Measurements from ENCODE around the gene PHF3.

The PHF3 gene

GRCh38 chr6:63635588-63636517 lies at the start of gene PHF3:
Gene PHF3 (plus strand): TSS chr6:63635802. CDS start chr6:63646552, 10,750 bp downstream.
- intact Hi-C loops (cut with DNase I), result loop anchor here (1.0 to 10.0 kb wide), 4 partner anchors 38 to 126 kb away; partner anchors contain the start of genes LOC128125822 and PTP4A1
- peak; percentile 84 to 98 (median 91) for DNase-seq

- no peak for DNase-seq
- intact Hi-C loops (cut with DNase I), result loop anchor here (10.0 kb wide), 1 partner anchor 235 kb away; no protein-coding TSS in a partner anchor
These were observed 45.6 kb upstream of the PHF3 start for GRCh38 chr6:63589952-63590411.

GRCh38 chr6:63592886-63593285 lies 42.7 kb upstream of the PHF3 start:
- intact Hi-C loops (cut with DNase I), result no loop called here
- no peak for DNase-seq

DNA sequence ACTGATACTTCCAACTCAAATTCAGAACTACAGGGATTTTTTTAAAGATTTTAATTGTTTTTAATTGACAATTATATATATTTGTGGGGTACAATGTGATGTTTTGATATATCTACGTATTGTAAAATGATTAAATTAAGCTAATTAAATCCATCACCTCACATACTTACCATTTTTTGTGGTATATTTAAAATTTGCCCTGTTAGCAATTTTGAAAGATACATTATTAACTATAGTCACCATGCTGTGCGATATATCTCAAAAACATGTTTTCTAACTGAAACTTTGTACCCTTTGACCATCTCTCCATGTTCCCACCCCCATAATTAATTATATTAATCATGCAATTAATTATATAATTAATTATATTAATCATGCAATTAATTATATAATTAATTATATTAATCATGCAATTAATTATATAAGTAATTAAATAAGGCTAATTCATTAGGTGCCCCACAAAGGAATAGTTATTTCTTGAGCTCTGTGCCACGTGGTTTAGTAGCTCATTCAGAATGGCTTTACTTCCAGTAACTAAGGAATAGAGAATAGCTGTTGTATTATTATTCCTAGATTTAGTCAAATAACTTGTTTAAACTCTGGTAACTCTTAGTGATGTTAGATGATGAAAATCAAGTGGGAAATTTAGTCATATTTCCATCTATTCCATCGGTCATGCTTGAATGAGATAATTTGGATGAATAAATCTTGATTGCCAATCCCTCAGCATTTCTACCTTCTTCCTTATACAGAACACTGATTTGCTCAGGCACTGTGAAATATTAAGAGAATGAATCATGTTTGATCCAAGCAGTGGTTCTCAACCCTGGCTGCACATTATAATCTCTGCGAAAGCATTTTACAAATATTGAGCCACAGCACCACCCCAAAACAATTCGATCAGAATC lies 38.2 kb upstream of the PHF3 start:
- no peak for DNase-seq
- intact Hi-C loops (cut with DNase I), result loop anchor here (1.0 kb wide), 2 partner anchors 38 to 167 kb away; partner anchors contain the start of gene PHF3

GRCh38 chr6:63598049-63599036 lies 37.3 kb upstream of the PHF3 start:
- intact Hi-C loops (cut with DNase I), result loop anchor here (1.0 kb wide), 2 partner anchors 37 to 166 kb away; partner anchors contain the start of gene PHF3
- DNase-seq, result peak; percentile 38 to 94 (median 74)

DNA sequence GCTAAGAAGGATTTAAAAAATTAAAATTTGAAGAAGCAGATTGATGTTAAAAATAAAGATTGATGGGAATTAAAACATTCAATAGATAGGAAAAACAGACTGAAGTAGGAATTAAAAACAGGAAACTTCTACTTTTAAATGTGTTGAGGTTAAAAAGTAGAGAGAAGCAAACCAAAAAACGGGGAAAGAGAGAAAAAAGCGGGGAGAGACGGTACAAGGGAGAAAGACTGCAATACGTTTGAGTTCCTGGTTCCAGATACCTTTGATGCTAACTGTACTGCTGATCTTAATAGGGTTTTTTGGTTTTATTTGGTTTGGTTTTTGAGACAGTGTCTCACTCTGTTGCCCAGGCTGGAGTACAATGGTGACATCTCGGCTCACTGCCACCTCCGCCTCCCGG lies 36.4 kb upstream of the PHF3 start:
- no peak for DNase-seq
- intact Hi-C loops (cut with DNase I), result no loop called here

GRCh38 chr6:63600136-63600535 lies 35.5 kb upstream of the PHF3 start:
- intact Hi-C loops (cut with DNase I), result no loop called here
- no peak for DNase-seq

DNA sequence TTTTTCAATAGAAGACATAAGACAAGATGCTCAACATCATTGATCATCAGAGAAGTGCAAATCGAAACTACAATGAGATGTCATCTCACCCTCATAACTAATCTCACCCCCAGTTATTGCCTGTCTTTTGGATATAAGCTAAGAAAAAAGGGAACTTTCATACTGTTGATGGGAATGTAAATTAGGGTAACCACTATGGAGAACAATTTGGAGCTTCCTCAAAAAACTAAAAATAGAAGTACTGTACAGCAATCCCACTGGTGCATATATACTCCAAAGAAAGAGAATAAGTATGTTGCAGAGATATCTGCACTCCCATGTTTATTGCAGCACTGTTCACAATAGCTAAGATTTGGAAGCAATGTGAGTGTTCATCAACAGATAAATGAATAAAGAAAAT lies 26.4 kb upstream of the PHF3 start:
- DNase-seq, result no peak
- intact Hi-C loops (cut with DNase I), result no loop called here

DNA sequence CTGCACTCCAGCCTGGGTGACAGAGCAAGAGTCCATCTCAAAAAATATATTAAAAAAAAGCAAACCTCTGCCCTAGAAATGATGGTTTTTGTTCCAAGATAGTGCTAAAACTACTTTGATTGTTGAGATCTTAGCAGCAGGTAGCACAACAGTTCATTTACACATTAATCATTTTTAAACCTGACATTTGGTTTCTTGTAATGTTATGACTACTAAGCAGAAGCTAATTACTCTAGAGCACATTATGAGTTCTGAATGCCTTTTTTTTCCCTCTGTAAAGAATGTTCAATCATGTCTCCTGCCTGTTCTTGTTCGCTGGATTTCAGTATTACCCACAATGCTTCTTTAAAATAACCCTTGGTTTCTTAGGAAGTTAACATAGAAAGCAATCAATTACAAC lies 24.7 kb upstream of the PHF3 start:
- DNase-seq, result no peak
- intact Hi-C loops (cut with DNase I), result no loop called here

DNA sequence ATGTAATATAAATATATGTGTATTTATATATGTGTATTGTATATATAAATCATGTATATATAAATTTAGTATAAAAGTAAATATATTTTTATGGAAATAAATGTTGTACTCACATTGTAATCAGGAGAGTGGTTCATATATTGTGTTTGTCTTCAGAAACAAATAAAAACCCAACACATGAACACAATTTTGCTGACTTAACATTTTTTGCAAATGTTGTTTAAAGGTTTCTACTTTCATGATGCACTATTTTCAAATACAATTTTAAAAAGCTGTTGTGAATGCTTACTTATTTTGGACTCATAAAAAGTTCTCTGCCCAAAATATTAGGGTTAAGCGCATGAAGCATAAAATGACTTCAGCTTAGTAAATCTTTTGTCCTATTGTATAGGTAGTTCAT lies 24.0 kb upstream of the PHF3 start:
- DNase-seq, result no peak
- intact Hi-C loops (cut with DNase I), result no loop called here

DNA sequence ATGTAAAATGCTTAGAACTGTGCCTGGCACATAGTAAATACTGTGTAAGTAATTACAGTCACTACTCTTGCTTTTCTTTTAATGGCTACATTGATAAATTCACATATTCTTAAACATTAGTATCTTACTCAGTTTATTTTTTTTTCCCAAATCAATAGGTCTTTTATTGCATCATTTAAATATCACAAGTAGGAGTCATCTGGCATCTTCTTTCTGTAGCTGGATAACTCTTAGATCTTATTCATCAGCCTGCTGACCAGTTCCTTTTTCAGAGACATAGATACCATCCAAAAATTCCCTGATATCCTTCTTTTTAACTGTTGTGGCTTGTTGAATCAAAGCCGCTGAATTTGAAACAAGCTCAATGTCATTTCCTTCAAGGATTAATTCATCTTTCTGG lies 20.0 kb upstream of the PHF3 start:
- no peak for DNase-seq
- intact Hi-C loops (cut with DNase I), result no loop called here

GRCh38 chr6:63624091-63624490 lies 11.5 kb upstream of the PHF3 start:
- DNase-seq, result no peak
- intact Hi-C loops (cut with DNase I), result no loop called here

- DNase-seq, result no peak
- intact Hi-C loops (cut with DNase I), result loop anchor here (10.0 kb wide), 1 partner anchor 54 kb away; no protein-coding TSS in a partner anchor
These were observed 5.1 kb upstream of the PHF3 start for GRCh38 chr6:63630466-63630865.

- intact Hi-C loops (cut with DNase I), result loop anchor here (1.0 to 10.0 kb wide), 3 partner anchors 36 to 128 kb away; no protein-coding TSS in a partner anchor
- no peak for DNase-seq
These were observed 972 bp upstream of the PHF3 start for GRCh38 chr6:63634630-63635029.

DNA sequence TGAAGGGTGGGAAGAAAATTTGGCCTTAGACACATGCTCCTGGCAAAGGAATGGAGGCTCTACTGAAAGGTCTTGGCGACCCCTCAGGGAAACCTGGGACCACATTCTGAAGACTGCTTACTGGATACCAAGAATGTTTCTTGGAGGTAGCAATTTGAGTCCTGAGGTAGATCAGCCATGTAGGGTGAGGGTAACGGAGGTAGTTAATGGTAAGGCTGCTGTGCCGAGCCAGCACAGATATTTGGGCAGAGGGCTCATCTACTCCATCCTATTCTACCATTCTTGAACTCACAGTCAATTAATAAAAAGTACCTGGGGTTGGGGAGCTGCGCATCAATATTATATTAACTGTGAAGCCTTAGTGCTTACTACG lies 401 bp upstream of the PHF3 start:
- peak in 2 of 10 donors; percentile 2 to 71 for DNase-seq

DNA sequence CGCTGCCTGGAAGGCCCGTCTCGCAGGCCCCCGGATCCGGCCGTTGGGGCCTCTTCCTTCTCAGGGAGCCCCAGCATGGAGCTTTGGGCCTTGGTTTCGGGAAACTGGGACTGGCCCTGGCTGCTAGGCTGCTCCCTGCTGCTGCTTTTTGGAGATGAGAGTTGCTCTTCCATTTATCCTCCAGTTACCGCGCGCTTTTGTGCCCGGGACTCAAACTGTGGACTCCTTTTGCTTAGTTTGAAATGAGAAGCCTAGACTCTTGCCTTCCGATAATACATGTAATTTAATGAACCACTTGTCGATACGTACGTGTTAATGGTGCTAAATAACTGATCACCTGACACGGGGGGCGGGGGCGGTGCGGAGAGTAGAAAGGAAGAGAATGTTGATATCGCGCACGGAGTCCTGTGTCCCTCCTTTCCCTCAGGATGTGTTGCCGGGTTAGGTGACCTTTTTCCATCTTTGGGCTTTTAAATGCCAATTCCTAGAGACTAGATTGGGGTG lies 968 bp downstream of the PHF3 start:
- DNase-seq, result peak; percentile 43 to 86 (median 60)
- intact Hi-C loops (cut with DNase I), result loop anchor here (2.0 to 10.0 kb wide), 3 partner anchors 48 to 126 kb away; partner anchors contain the start of genes LOC128125822 and PTP4A1

More for the DNA sequence above, 401 bp upstream of the PHF3 start:
- intact Hi-C loops (cut with DNase I), result loop anchor here (1.0 to 10.0 kb wide), 3 partner anchors 37 to 127 kb away; no protein-coding TSS in a partner anchor

DNA sequence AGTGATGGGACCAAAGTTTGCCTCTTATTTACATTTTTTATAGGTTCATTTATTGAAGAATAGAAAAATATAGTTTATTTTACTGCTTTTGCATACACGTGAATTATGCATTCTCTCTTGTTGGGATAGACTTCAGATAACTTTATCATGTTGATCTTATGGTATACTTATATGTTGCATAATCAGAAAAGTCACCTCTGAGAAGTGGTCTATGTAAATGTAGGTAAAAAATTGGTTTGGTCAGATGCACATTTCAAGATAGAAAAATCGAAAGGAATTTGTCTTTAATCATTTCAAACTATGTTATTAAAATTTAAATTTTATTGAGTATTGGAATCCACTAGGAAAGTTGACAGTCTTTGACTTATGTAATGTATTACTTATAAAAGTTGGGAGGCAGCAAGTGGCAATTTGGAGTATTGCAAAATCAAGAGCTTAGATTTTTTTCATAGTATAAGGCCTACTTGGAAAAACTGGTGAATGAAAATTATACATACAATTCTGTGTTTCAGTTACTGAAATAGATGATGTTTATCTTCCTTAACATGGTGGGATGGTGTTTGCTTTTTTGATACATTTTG lies 2.4 kb downstream of the PHF3 start:
- intact Hi-C loops (cut with DNase I), result loop anchor here (2.0 to 10.0 kb wide), 3 partner anchors 47 to 124 kb away; partner anchors contain the start of genes LOC128125822 and PTP4A1
- no peak for DNase-seq

- intact Hi-C loops (cut with DNase I), result no loop called here
- DNase-seq, result no peak
These were observed 4.5 kb downstream of the PHF3 start for GRCh38 chr6:63640062-63640461.

DNA sequence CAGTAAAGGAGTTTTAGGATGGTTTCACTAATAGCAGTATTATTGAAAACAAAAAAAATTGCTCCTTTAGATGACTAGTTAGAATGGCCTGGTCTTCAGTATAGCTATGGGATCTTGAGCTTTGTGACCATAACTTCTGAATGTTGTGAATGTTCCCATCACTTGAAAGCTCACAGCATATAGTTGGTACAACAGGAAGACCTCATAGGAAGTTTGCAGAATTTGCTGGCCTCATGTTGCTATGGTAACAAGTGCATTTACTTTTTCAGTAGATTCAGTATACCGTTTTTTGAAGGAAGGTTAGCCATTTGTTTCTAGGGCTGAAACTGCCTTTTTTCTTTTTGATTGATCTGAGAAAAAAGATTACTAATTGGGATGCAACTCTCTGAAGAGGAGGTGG lies 8.3 kb downstream of the PHF3 start:
- intact Hi-C loops (cut with DNase I), result no loop called here

More for the DNA sequence above, 8.3 kb downstream of the PHF3 start:
- no peak for DNase-seq

All from posterior cingulate gyrus (tissue), 11 donors.